ENCODE data around the gene KLHL10.
"Not testable (repeated sequence)": the region's sequence is repeated elsewhere in the genome, so short reads cannot be mapped to it uniquely, and the experiment has no call there.

Gene KLHL10

GRCh38 chr17:41813699-41814124 is 23.9 kb upstream of the KLHL10 start:
- no peak for DNase-seq

- no peak for DNase-seq
Observed at GRCh38 chr17:41814195-41814594, 23.4 kb upstream of the KLHL10 start.

- no peak for DNase-seq
Observed at GRCh38 chr17:41816637-41817320, 20.8 kb upstream of the KLHL10 start.

- DNase-seq: no peak
Observed at GRCh38 chr17:41818024-41818423, 19.6 kb upstream of the KLHL10 start.

- DNase-seq: no peak
Observed at GRCh38 chr17:41821776-41822175, 15.8 kb upstream of the KLHL10 start.

- no peak for DNase-seq
Observed at GRCh38 chr17:41822216-41823140, 15.1 kb upstream of the KLHL10 start.

- no peak for DNase-seq
Observed at GRCh38 chr17:41823141-41823524, 14.5 kb upstream of the KLHL10 start.

GRCh38 chr17:41823580-41823979 is 14.0 kb upstream of the KLHL10 start:
- no peak for DNase-seq

- DNase-seq: no peak
Observed at GRCh38 chr17:41824086-41824485, 13.5 kb upstream of the KLHL10 start.

- no peak for DNase-seq
Observed at GRCh38 chr17:41825175-41825845, 12.3 kb upstream of the KLHL10 start.

GRCh38 chr17:41829961-41830360 is 7.7 kb upstream of the KLHL10 start:
- DNase-seq: not testable (repeated sequence)

GRCh38 chr17:41835214-41835799 is 2.3 kb upstream of the KLHL10 start:
- no peak for DNase-seq

- DNase-seq: no peak
Observed at GRCh38 chr17:41835800-41836549, 1.6 kb upstream of the KLHL10 start, which contains the start of gene NT5C3B. TSS of gene NT5C3B (minus strand) at chr17:41836232. CDS start at chr17:41836193, 39 bp downstream.

GRCh38 chr17:41836550-41837196 is 952 bp upstream of the KLHL10 start:
- DNase-seq: no peak

GRCh38 chr17:41839448-41839847 is 1.8 kb downstream of the KLHL10 start:
- DNase-seq: not testable (repeated sequence)

- not testable (repeated sequence) for DNase-seq
Observed at GRCh38 chr17:41840781-41841180, 3.2 kb downstream of the KLHL10 start.

GRCh38 chr17:41844971-41845370 is 7.3 kb downstream of the KLHL10 start:
- no peak for DNase-seq

GRCh38 chr17:41848788-41849187 is 11.2 kb downstream of the KLHL10 start:
- DNase-seq: no peak

- no peak for DNase-seq
Observed at GRCh38 chr17:41849251-41849990, 11.8 kb downstream of the KLHL10 start.

GRCh38 chr17:41851382-41851781 is 13.8 kb downstream of the KLHL10 start:
- not testable (repeated sequence) for DNase-seq
